ENCODE measurements around the gene GPR162. TPM values are rescaled to one million over a fixed set of nuclear protein-coding genes. Genes with fewer than 3 reads are reported as not detected.

The GPR162 gene
- total and polyA plus RNA-seq, 10 of the 15 experiments (the other 5 are each of a cell fraction or from before 2014, with no cell fraction given) = not detected

DNA sequence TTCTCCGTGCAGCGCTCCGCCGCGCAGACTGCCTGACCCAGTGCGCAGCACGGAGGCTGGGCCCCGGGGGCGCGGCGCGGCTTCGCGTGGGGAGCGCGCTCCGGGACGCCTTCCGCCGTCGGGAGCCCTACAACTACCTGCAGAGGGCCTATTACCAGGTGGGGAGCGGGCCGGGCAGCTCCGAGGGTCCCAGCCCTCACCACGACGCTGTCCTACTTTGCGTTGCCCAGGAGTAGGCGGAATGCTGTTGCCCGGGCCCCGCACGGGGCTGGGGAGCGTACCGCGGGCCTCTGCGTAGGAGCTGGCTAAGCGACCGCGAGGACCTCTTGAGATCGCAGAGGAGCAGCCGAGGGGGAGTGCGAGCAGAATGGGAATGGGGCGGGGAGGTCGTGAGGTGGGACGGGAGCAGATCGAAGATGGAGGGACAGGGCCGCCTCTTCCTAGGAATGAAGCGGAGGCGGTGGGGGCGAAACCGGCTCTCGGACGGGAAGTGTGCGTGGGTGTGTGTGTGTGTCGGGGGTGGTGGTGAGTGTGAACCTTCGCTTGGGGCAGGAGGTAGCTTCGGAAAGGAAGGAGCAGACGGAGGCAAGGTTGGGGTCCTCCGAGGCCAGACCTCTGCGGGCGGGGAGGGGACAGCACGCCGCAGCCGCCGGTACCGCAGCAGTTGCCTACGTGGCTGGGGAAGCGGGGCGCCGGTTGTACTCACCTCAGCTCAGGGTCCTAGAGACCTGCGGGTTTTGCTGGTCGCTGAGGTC, 7.3 kb downstream of the GPR162 start (continued):
- TF ChIP-seq, protein P1, sequence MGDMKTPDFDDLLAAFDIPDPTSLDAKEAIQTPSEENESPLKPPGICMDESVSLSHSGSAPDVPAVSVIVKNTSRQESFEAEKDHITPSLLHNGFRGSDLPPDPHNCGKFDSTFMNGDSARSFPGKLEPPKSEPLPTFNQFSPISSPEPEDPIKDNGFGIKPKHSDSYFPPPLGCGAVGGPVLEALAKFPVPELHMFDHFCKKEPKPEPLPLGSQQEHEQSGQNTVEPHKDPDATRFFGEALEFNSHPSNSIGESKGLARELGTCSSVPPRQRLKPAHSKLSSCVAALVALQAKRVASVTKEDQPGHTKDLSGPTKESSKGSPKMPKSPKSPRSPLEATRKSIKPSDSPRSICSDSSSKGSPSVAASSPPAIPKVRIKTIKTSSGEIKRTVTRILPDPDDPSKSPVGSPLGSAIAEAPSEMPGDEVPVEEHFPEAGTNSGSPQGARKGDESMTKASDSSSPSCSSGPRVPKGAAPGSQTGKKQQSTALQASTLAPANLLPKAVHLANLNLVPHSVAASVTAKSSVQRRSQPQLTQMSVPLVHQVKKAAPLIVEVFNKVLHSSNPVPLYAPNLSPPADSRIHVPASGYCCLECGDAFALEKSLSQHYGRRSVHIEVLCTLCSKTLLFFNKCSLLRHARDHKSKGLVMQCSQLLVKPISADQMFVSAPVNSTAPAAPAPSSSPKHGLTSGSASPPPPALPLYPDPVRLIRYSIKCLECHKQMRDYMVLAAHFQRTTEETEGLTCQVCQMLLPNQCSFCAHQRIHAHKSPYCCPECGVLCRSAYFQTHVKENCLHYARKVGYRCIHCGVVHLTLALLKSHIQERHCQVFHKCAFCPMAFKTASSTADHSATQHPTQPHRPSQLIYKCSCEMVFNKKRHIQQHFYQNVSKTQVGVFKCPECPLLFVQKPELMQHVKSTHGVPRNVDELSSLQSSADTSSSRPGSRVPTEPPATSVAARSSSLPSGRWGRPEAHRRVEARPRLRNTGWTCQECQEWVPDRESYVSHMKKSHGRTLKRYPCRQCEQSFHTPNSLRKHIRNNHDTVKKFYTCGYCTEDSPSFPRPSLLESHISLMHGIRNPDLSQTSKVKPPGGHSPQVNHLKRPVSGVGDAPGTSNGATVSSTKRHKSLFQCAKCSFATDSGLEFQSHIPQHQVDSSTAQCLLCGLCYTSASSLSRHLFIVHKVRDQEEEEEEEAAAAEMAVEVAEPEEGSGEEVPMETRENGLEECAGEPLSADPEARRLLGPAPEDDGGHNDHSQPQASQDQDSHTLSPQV (IDR thresholded peaks at IDR 0.05) = no peak
- TF ChIP-seq IKZF2 (IDR thresholded peaks at IDR 0.05) = peak; percentile 61 to 71
- no peak for TF ChIP-seq STAT1 (conservative IDR thresholded peaks at IDR 0.05)
- no peak for TF ChIP-seq BACH1 (IDR thresholded peaks at IDR 0.05; ENCODE audit: borderline replicate concordance)
- no peak for TF ChIP-seq BCL11A (IDR thresholded peaks at IDR 0.05; ENCODE audit: low read depth, low read length)
- TF ChIP-seq SREBF1 (IDR thresholded peaks at IDR 0.05; ENCODE audit: low read length) = no peak
- TF ChIP-seq PAX8 (IDR thresholded peaks at IDR 0.05) = no peak
- no peak for TF ChIP-seq RBBP5 (conservative IDR thresholded peaks at IDR 0.05)
- TF ChIP-seq, protein P2, sequence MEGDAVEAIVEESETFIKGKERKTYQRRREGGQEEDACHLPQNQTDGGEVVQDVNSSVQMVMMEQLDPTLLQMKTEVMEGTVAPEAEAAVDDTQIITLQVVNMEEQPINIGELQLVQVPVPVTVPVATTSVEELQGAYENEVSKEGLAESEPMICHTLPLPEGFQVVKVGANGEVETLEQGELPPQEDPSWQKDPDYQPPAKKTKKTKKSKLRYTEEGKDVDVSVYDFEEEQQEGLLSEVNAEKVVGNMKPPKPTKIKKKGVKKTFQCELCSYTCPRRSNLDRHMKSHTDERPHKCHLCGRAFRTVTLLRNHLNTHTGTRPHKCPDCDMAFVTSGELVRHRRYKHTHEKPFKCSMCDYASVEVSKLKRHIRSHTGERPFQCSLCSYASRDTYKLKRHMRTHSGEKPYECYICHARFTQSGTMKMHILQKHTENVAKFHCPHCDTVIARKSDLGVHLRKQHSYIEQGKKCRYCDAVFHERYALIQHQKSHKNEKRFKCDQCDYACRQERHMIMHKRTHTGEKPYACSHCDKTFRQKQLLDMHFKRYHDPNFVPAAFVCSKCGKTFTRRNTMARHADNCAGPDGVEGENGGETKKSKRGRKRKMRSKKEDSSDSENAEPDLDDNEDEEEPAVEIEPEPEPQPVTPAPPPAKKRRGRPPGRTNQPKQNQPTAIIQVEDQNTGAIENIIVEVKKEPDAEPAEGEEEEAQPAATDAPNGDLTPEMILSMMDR (IDR thresholded peaks at IDR 0.05 in 2 of 3, conservative IDR thresholded peaks at IDR 0.05 in 1 of 3; ENCODE audit: control insufficient read depth in 2 of 3, extremely low read depth in 1 of 3, insufficient read depth in 1 of 3, low read depth in 3 of 3, low read length in 3 of 3) = no peak
- no peak for TF ChIP-seq TCF3 (IDR thresholded peaks at IDR 0.05; ENCODE audit: borderline replicate concordance, insufficient read depth, low read depth, low read length)
- peak; percentile 53 to 81 for TF ChIP-seq EGR1 (IDR thresholded peaks at IDR 0.05; ENCODE audit: borderline replicate concordance in 1 of 2, low read depth in 2 of 2, low read length in 2 of 2)
- TF ChIP-seq NFXL1 (IDR thresholded peaks at IDR 0.05; ENCODE audit: borderline replicate concordance) = no peak
- peak; percentile 45; the same call in 1 of the 2 replicates for TF ChIP-seq BMI1 (IDR thresholded peaks at IDR 0.05; ENCODE audit: borderline replicate concordance)
- TF ChIP-seq, protein P3, sequence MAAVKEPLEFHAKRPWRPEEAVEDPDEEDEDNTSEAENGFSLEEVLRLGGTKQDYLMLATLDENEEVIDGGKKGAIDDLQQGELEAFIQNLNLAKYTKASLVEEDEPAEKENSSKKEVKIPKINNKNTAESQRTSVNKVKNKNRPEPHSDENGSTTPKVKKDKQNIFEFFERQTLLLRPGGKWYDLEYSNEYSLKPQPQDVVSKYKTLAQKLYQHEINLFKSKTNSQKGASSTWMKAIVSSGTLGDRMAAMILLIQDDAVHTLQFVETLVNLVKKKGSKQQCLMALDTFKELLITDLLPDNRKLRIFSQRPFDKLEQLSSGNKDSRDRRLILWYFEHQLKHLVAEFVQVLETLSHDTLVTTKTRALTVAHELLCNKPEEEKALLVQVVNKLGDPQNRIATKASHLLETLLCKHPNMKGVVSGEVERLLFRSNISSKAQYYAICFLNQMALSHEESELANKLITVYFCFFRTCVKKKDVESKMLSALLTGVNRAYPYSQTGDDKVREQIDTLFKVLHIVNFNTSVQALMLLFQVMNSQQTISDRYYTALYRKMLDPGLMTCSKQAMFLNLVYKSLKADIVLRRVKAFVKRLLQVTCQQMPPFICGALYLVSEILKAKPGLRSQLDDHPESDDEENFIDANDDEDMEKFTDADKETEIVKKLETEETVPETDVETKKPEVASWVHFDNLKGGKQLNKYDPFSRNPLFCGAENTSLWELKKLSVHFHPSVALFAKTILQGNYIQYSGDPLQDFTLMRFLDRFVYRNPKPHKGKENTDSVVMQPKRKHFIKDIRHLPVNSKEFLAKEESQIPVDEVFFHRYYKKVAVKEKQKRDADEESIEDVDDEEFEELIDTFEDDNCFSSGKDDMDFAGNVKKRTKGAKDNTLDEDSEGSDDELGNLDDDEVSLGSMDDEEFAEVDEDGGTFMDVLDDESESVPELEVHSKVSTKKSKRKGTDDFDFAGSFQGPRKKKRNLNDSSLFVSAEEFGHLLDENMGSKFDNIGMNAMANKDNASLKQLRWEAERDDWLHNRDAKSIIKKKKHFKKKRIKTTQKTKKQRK (IDR thresholded peaks at IDR 0.05; ENCODE audit: low read depth, low read length) = no peak
- TF ChIP-seq, protein P4, sequence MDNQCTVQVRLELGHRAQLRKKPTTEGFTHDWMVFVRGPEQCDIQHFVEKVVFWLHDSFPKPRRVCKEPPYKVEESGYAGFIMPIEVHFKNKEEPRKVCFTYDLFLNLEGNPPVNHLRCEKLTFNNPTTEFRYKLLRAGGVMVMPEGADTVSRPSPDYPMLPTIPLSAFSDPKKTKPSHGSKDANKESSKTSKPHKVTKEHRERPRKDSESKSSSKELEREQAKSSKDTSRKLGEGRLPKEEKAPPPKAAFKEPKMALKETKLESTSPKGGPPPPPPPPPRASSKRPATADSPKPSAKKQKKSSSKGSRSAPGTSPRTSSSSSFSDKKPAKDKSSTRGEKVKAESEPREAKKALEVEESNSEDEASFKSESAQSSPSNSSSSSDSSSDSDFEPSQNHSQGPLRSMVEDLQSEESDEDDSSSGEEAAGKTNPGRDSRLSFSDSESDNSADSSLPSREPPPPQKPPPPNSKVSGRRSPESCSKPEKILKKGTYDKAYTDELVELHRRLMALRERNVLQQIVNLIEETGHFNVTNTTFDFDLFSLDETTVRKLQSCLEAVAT (IDR thresholded peaks at IDR 0.05) = peak; percentile 75
- peak; percentile 7 for TF ChIP-seq RELA (IDR thresholded peaks at IDR 0.05; ENCODE audit: borderline replicate concordance, partially characterized antibody)
- peak; percentile 37 for TF ChIP-seq SUZ12 (IDR thresholded peaks at IDR 0.05; ENCODE audit: unreplicated experiment)
- no peak for TF ChIP-seq CBX3 (IDR thresholded peaks at IDR 0.05; ENCODE audit: borderline replicate concordance, low read depth)
- peak; percentile 33 for TF ChIP-seq MEF2B (IDR thresholded peaks at IDR 0.05; ENCODE audit: partially characterized antibody, poor library complexity, severe bottlenecking)

Data from GM12878 (cell line).